HEK293 (cell line): ENCODE results near the gene CDK17.

Experiments used
- CTCF ChIA-PET: fragments of 350-600 bp; formaldehyde crosslinking; extraction: SDS; loops from one replicate; lab custom pipeline; 2021; ENCODE audit warnings: antibody characterized with exemption; lab: Yijun Ruan, JAX
- POLR2A ChIA-PET: fragments of 300-600 bp; formaldehyde crosslinking; extraction: SDS; loops from one replicate; lab custom pipeline; 2020; ENCODE audit warnings: antibody characterized with exemption, inconsistent platforms; lab: Yijun Ruan, JAX
- H3K27ac ChIP-seq: fragments of 200-500 bp; sonication (Bioruptor generic); 2 replicates; pipeline ENCODE4 v1.5.1; 2014; ENCODE audit warnings: low read depth, low read length, control low read depth, inconsistent platforms; ENCODE audit errors: extremely low read depth
- H3K36me3 ChIP-seq, 2 experiments: fragments of 200-500 bp in 1 of 2; sonication (Bioruptor generic) in 1 of 2; 1 replicate in 1 of 2; 2 replicates in 1 of 2; pipeline ENCODE4 v1.5.1; 2014 to 2017; ENCODE audit warnings: inconsistent platforms in 2 of 2, low read length in 2 of 2; ENCODE audit not compliant: control insufficient read depth in 2 of 2, insufficient read depth in 1 of 2
- H3K4me1 ChIP-seq: fragments of 200-500 bp; sonication (Bioruptor generic); 2 replicates; pipeline ENCODE4 v1.5.1; 2014; ENCODE audit warnings: mild to moderate bottlenecking, low read length, inconsistent platforms; ENCODE audit not compliant: control insufficient read depth, insufficient read depth
- H3K4me3 ChIP-seq: 2 replicates; pipeline ENCODE4 v1.5.1; 2011; ENCODE audit warnings: low read depth, mild to moderate bottlenecking, control low read depth, low read length, moderate library complexity
- H3K9me3 ChIP-seq: fragments of 200-500 bp; sonication (Bioruptor generic); 2 replicates; pipeline ENCODE4 v1.5.1; 2014; ENCODE audit warnings: low read depth, low read length, inconsistent platforms; ENCODE audit not compliant: control insufficient read depth, insufficient read depth
- BCL11B ChIP-seq: fragments of 450-650 bp; formaldehyde crosslinking; IDR thresholded peaks from 2 replicates; pipeline ENCODE4 v1.5.1; 2016; ENCODE audit warnings: low read depth, missing biosample characterization, missing genetic modification characterization
- IKZF3 ChIP-seq: fragments of 450-650 bp; IDR thresholded peaks from 2 replicates; pipeline ENCODE4 v1.5.0; 2018; ENCODE audit warnings: missing biosample characterization, mild to moderate bottlenecking, missing genetic modification characterization, moderate library complexity
- MEIS1 ChIP-seq: sonication (generic); formaldehyde crosslinking; IDR thresholded peaks from 2 replicates; pipeline ENCODE4 v1.8.1; 2022; ENCODE audit warnings: missing genetic modification reagents, mild to moderate bottlenecking, borderline replicate concordance
- MYNN ChIP-seq: fragments of 450-650 bp; formaldehyde crosslinking; IDR thresholded peaks from 2 replicates; pipeline ENCODE4 v1.5.1; 2016; ENCODE audit warnings: missing biosample characterization, missing genetic modification characterization, borderline replicate concordance
- ZBTB17 ChIP-seq: fragments of 450-650 bp; formaldehyde crosslinking; IDR thresholded peaks from 2 replicates; pipeline ENCODE4 v1.5.1; 2016; ENCODE audit warnings: missing biosample characterization, missing genetic modification characterization
- ZNF341 ChIP-seq: fragments of 450-650 bp; formaldehyde crosslinking; IDR thresholded peaks from 2 replicates; pipeline ENCODE4; 2016; ENCODE audit warnings: low read depth, missing biosample characterization, missing genetic modification characterization
- ZNF514 ChIP-seq: fragments of 450-650 bp; formaldehyde crosslinking; IDR thresholded peaks from 2 replicates; pipeline ENCODE4 v1.5.1; 2016; ENCODE audit warnings: missing biosample characterization, missing genetic modification characterization
- ZNF521 ChIP-seq: fragments of 450-650 bp; formaldehyde crosslinking; IDR thresholded peaks from 2 replicates; pipeline ENCODE4 v1.5.1; 2017; ENCODE audit warnings: missing biosample characterization, mild to moderate bottlenecking, missing genetic modification characterization
- ZNF596 ChIP-seq: fragments of 450-650 bp; IDR thresholded peaks from 2 replicates; pipeline ENCODE4 v1.5.0; 2018; ENCODE audit warnings: missing biosample characterization, mild to moderate bottlenecking, missing genetic modification characterization, moderate library complexity
- ZSCAN30 ChIP-seq: fragments of 450-650 bp; IDR thresholded peaks from 2 replicates; pipeline ENCODE4 v1.5.1; 2018; ENCODE audit warnings: missing biosample characterization, mild to moderate bottlenecking, missing genetic modification characterization, moderate library complexity
- TF ChIP-seq, protein P1 (sequence below): fragments of 450-650 bp; formaldehyde crosslinking; IDR thresholded peaks from 2 replicates; pipeline ENCODE4 v1.5.1; 2016; ENCODE audit warnings: missing biosample characterization, missing genetic modification characterization, low read depth
- TF ChIP-seq, protein P2 (sequence below): fragments of 450-650 bp; formaldehyde crosslinking; IDR thresholded peaks from 2 replicates; pipeline ENCODE4 v1.5.1; 2017; ENCODE audit warnings: missing biosample characterization, mild to moderate bottlenecking, missing genetic modification characterization, moderate library complexity
- TF ChIP-seq, protein P3 (sequence below): fragments of 450-650 bp; formaldehyde crosslinking; IDR thresholded peaks from 2 replicates; pipeline ENCODE4 v1.5.1; 2016; ENCODE audit warnings: missing biosample characterization, missing genetic modification characterization
- TF ChIP-seq, protein P4 (sequence below): fragments of 450-650 bp; formaldehyde crosslinking; IDR thresholded peaks from 2 replicates; pipeline ENCODE4 v1.5.1; 2016; ENCODE audit warnings: missing biosample characterization, missing genetic modification characterization
- TF ChIP-seq, protein P5 (sequence below): fragments of 450-650 bp; formaldehyde crosslinking; IDR thresholded peaks from 2 replicates; pipeline ENCODE4 v1.5.1; 2016; ENCODE audit warnings: missing biosample characterization, missing genetic modification characterization

Gene CDK17

DNA sequence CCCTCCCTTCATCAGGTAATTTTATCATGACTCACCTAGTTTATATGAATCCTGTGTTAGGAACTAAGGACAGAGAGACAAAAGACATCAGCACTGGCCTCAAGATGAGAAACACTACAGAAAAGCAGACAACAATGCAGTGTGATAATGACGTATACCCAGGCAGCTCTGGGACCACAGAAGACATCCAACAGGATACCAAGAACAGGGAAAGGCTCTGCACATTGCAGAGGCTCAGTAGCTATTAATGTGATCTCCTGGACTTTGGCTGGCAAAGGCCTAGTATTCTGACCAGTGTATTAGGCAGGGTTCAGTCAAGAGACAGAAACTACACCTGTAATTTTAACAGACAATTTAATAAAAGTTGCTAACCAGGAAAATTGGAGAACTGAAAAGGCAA is 39.7 kb downstream of the CDK17 start:
- Histone ChIP-seq H3K9me3 (no peaks in the 10 kb centered on the region), H3K4me1 (peaks cover 39% of the 10 kb centered on the region), H3K27ac (no peak overlapping the region), H3K36me3 (no peaks in the 10 kb centered on the region), H3K4me3 (no peak overlapping the region)
- TF ChIP-seq, protein P1, sequence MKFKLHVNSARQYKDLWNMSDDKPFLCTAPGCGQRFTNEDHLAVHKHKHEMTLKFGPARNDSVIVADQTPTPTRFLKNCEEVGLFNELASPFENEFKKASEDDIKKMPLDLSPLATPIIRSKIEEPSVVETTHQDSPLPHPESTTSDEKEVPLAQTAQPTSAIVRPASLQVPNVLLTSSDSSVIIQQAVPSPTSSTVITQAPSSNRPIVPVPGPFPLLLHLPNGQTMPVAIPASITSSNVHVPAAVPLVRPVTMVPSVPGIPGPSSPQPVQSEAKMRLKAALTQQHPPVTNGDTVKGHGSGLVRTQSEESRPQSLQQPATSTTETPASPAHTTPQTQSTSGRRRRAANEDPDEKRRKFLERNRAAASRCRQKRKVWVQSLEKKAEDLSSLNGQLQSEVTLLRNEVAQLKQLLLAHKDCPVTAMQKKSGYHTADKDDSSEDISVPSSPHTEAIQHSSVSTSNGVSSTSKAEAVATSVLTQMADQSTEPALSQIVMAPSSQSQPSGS (tag by site-specific recombination): peak; percentile 51
- TF ChIP-seq ZNF596 (tag by site-specific recombination) (no peak), ZBTB17 (tag by site-specific recombination) (peak; percentile 63), IKZF3 (tag by site-specific recombination) (no peak)
- ChIA-PET CTCF (interaction anchor here (0.5 to 0.9 kb wide), 2 partner anchors 38 to 144 kb away, joined by 4 to 7 read pairs; no protein-coding TSS in a partner anchor), POLR2A (no interaction called here)

DNA sequence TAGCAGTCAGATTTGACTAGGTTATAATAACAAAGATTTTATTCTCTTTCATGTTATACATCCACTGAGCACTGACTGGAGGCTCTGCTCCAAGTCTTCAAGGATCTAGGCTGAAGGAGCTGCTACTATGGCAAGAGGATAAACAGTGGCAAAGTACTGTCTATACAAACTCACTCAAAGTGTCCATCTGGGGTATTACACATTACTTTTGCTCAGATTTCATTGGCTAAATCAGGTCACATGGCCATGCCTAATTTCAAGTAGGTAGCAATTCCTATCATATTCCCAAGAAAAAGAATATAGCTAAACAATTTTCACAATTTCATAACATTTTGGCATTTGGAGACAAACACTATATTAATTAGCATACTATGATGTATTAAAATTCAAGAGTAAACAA is 40.9 kb downstream of the CDK17 start:
- ChIA-PET CTCF (no interaction called here), POLR2A (no interaction called here)
- TF ChIP-seq MEIS1 (CRISPR knock-in tag): no peak
- TF ChIP-seq, protein P2, sequence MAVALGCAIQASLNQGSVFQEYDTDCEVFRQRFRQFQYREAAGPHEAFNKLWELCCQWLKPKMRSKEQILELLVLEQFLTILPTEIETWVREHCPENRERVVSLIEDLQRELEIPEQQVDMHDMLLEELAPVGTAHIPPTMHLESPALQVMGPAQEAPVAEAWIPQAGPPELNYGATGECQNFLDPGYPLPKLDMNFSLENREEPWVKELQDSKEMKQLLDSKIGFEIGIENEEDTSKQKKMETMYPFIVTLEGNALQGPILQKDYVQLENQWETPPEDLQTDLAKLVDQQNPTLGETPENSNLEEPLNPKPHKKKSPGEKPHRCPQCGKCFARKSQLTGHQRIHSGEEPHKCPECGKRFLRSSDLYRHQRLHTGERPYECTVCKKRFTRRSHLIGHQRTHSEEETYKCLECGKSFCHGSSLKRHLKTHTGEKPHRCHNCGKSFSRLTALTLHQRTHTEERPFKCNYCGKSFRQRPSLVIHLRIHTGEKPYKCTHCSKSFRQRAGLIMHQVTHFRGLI (tag by site-specific recombination): no peak
- TF ChIP-seq, protein P3, sequence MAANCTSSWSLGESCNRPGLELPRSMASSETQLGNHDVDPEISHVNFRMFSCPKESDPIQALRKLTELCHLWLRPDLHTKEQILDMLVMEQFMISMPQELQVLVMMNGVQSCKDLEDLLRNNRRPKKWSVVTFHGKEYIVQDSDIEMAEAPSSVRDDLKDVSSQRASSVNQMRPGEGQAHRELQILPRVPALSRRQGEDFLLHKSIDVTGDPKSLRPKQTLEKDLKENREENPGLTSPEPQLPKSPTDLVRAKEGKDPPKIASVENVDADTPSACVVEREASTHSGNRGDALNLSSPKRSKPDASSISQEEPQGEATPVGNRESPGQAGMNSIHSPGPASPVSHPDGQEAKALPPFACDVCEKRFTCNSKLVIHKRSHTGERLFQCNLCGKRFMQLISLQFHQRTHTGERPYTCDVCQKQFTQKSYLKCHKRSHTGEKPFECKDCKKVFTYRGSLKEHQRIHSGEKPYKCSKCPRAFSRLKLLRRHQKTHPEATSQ (tag by site-specific recombination): no peak
- TF ChIP-seq, protein P4, sequence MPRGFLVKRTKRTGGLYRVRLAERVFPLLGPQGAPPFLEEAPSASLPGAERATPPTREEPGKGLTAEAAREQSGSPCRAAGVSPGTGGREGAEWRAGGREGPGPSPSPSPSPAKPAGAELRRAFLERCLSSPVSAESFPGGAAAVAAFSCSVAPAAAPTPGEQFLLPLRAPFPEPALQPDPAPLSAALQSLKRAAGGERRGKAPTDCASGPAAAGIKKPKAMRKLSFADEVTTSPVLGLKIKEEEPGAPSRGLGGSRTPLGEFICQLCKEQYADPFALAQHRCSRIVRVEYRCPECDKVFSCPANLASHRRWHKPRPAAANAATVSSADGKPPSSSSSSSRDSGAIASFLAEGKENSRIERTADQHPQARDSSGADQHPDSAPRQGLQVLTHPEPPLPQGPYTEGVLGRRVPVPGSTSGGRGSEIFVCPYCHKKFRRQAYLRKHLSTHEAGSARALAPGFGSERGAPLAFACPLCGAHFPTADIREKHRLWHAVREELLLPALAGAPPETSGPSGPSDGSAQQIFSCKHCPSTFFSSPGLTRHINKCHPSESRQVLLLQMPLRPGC: no peak
- TF ChIP-seq ZNF341 (tag by site-specific recombination): no peak
- TF ChIP-seq ZNF521 (tag by site-specific recombination): no peak
- TF ChIP-seq, protein P5, sequence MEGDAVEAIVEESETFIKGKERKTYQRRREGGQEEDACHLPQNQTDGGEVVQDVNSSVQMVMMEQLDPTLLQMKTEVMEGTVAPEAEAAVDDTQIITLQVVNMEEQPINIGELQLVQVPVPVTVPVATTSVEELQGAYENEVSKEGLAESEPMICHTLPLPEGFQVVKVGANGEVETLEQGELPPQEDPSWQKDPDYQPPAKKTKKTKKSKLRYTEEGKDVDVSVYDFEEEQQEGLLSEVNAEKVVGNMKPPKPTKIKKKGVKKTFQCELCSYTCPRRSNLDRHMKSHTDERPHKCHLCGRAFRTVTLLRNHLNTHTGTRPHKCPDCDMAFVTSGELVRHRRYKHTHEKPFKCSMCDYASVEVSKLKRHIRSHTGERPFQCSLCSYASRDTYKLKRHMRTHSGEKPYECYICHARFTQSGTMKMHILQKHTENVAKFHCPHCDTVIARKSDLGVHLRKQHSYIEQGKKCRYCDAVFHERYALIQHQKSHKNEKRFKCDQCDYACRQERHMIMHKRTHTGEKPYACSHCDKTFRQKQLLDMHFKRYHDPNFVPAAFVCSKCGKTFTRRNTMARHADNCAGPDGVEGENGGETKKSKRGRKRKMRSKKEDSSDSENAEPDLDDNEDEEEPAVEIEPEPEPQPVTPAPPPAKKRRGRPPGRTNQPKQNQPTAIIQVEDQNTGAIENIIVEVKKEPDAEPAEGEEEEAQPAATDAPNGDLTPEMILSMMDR (tag by site-specific recombination): no peak
- no peak for TF ChIP-seq ZSCAN30 (tag by site-specific recombination)
- no peak for TF ChIP-seq ZNF514
- no peak for TF ChIP-seq ZBTB17 (tag by site-specific recombination)
- TF ChIP-seq BCL11B (tag by site-specific recombination): no peak
- no peak for TF ChIP-seq MYNN (tag by site-specific recombination)
- Histone ChIP-seq H3K27ac (no peak overlapping the region), H3K36me3 (no peaks in the 10 kb centered on the region), H3K4me1 (peaks cover 44% of the 10 kb centered on the region), H3K9me3 (no peaks in the 10 kb centered on the region), H3K4me3 (no peak overlapping the region)
